Nucleus accumbens (tissue), 56 donors: Measurements from ENCODE around the gene CPA4.

Experiments
- DNase-seq, 56 donors: peaks; one replicate each; lab custom pipeline; 2025; lab: John Stamatoyannopoulos, UW

Gene CPA4

DNA sequence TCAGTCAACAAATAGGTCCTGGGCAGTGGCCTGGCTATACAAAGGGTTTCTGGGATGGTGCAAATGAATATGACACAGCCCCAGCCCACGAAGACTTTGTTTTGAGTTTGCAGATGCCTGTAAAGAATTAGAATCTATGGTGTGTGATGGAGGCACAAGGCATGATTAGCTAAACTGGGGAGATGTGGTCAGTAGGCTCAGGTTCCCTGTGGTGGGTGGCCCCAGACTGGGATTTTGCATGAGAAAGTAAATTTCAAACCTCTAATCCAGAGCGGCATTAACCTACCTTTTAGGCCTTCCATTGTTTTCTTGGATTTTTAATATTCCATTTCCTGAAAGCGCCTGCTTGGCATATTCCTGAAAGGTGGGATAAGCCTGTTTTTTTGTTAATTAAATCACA is 45.3 kb downstream of the CPA4 start:
- no peak for DNase-seq

DNA sequence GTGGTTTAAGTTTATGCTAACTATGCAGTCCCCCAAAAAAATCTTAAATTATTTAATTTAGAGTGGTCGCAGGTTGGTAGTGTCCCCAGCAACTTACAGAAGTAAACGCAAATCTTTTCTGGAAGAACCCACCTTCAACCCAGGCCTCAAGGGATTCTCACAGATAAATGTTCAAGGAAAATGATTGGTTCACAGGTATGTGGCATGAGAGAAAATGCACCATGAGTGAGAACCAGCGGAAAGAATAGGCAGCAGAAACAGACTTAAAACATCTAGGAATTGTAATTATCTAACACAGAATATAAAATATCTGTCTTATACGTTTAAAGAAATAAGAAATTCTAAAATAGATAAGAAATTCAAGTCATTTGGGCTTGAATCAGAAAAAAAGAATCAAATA is 48.9 kb downstream of the CPA4 start:
- no peak for DNase-seq

DNA sequence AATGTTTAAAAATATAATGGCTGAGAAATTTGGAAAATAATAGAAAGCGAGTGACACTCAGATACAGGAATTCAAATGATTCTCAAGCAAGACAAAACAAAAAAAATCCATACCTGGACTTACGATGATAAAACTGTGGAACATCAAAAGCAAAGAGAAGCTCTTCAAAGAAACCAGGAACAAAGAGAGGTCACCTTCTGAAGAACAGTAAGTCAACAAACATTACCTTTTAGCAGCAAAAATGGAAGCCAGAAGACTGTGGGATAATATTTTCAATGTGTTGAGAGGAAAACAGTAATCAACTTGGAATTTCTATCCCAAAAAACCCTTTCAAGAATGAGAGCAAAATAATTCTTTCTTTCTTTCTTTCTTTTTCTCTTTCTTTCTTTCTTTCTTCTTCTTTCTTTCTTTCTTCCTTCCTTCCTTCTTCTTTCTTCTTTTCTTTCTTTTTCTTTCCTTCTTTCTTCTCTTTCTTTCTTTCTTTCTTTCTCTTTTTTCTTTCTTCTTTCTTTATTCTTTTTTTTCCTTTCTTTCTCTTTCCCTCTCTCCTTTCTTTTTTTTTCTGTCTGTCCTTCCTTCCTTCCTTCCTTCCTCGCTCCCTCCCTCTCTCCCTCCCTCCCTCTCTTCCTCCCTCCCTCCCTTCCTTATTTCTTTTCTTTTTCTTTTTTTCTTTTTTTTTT is 49.9 kb downstream of the CPA4 start:
- no peak for DNase-seq

DNA sequence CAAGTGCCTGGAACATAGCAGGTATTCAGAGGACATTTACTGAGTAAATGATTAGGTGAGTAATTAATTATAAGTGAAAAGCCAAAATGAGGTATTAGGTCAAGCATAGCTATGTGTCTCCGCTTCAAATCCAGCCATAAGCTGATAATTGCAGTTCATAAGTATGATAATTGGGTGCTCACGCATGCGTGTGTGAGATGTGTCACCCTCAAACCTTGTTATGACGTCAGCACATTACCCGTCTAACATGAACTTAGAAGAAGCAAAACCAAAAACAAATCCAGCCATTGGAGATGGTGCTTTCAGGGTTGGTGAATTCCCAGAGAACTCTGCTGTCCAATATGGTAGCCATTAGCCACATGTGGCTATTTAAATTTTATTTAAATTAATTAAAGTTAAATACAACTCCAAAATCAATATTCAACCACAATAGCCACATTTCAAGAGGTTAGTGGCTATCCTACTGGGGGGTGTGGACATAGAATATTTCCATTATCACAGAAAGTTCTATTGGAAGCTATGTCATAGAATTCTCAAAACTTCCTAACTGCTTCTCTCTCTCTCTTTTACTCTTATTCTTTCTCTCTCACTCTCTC is 51.4 kb downstream of the CPA4 start, which contains the start of gene CPA5:
TSS of gene CPA5 (plus strand) at position 546 of the 596 bp plus-strand sequence. CDS start 1,670 bp downstream, outside the sequence.
- no peak for DNase-seq

DNA sequence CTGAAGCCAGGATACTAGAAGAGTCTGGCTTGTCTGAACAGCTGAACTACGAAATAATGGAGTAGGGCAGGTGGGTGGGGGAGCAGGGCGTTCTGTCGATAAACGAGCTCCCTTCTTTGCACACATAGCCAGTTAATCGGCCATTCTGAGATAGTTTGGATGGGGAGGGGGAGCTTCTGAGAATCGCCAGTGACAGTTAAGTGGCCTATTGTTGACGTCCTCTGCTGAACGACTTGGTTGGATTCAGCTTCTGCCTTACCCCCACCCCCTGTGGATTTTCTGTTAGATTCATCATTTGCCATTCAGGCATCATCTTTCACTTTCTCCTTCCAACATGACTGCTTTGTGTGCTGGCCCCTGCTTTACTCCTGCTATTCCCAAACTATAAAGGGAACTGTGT is 52.2 kb downstream of the CPA4 start:
- DNase-seq = peak in 1 of 56 donors; percentile 12

DNA sequence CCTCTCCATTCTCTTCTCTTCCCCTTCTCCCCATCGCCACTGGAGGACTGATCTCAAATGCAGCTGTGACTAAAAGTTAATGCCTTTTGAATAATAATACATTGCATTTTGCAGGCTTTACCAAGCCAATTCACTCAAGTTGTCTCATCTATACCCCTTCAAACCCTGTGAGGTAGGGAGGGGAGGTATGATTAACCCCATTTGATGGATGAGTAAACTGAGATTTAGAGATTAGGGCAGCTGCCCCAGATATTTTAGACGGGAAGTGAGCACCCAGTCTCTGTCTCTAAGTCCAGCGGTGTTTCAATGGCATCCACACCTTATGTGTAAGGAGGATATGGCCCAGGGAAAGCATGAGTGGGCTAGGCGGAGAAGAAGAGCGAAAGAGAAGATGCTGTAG is 52.8 kb downstream of the CPA4 start:
- DNase-seq = no peak

- no peak for DNase-seq
These were observed 53.4 kb downstream of the CPA4 start for GRCh38 chr7:130346177-130346905.

DNA sequence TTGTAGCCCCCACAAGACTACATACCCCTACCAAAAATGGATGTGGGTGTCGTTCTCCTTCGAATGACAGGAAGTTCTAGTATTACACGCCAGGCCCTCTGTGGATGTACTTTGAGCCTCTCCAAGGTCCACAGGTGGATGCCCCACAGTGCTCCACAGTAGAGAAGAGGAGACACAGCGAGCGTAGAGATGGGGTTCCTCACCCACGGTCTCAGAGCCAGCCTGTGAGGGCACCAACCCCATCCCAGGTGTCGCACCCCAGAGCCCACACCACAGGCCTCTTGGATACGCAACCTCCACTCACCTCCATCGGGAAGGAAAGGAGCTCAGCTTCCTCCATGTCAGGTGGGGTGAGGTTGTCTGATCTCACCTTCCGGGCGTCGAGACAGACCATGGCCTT is 54.0 kb downstream of the CPA4 start:
- DNase-seq = no peak

DNA sequence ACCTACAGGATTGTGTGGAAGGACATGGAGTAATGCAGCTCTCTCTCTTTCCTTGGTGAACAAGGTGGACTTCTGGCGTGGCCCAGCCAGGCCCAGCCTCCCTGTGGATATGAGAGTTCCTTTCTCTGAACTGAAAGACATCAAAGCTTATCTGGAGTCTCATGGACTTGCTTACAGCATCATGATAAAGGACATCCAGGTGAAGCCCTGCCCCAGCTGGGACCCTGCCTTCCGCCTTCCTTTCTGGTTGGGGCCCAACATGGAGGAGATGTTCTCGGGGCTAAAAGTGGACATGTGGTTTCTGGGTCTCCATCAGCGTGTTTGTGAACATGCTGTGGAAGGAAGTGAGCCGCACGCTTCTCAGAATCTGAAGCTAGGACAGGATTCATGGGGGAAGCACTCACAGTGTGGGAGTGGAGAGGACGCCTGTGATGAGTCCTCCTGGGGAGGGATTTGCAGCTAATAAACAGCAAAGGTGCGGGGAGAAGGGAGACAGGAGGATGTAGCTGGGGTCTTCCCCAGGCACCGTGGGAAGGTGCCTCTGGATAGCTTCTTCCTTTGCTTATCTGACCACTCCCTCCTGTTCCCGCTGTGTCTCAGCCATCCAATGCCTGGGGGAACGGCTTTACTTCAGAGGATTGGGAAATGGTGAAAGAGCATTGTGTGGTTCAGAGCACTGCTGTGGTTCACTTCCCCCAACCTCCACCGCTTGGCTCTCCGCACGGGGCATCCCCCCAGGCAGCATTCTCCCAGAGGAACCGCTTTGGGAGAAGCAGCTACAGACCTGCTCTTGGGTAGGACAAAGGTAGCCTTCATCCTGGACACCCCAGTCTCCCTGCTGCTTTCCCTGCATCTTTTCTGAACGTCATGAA is 57.2 kb downstream of the CPA4 start:
- DNase-seq = no peak

DNA sequence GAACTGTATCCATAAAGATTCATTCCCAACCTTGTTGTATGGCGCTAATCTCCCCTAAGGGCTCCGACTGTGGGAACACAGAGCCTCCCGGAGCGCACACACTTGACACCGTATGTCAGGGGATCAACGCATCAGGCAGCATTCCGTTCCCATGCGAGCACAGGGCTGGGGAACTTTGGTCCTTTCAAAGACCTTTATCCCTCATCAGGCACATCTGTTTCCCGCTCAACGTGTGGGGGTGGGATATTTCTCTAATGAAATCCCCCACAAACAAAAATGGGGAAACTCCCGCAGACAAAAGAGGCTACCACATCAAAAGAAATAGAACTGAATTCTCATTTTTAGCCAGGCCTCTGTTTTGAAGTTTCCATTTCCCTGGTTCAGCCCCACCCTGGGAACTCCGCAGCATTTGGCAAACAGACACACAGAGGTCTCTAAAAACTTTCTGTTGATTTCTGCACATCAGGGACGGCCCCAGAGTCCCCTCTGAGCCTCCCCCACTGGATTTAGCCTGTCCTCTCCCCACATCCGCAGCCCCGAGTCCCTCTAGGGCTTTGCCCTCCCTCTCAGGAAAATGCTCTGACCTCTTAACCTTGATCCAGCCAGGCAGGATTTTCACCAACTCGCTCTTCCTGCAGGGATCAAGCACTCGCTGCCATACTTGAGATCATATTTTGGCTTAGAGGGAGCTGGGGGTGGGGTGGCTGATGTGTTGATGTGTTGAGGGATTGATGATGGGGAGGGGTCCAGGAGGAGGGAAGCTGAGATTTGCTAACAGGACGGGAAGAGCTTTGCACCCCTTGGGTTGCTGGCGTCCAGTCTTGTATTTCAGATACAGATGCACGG is 58.2 kb downstream of the CPA4 start:
- no peak for DNase-seq

- no peak for DNase-seq
These were observed 58.8 kb downstream of the CPA4 start for GRCh38 chr7:130351791-130352090.

- peak in 28 of 56 donors; percentile 11 to 71 (median 52) for DNase-seq
These were observed 59.5 kb downstream of the CPA4 start for GRCh38 chr7:130352194-130353074.

DNA sequence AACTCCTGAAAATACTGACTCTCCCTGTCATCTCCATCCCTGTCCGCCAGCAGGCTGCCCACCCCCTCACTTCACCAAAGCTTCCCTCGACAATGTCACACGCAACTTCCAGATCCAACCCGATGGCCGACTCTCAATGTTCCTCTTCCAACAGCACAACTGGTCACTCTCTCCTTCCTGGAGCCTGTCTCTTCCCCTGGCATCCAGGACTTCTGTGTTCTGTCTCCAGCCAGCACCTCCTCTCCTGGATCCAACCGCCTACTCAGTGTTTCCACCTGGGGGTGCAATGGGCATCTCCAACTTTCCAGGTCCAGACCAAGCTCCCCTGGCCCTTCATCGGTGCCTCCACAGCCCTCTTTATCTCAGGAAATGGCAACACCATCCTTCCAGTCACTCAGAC is 60.2 kb downstream of the CPA4 start:
- no peak for DNase-seq

DNA sequence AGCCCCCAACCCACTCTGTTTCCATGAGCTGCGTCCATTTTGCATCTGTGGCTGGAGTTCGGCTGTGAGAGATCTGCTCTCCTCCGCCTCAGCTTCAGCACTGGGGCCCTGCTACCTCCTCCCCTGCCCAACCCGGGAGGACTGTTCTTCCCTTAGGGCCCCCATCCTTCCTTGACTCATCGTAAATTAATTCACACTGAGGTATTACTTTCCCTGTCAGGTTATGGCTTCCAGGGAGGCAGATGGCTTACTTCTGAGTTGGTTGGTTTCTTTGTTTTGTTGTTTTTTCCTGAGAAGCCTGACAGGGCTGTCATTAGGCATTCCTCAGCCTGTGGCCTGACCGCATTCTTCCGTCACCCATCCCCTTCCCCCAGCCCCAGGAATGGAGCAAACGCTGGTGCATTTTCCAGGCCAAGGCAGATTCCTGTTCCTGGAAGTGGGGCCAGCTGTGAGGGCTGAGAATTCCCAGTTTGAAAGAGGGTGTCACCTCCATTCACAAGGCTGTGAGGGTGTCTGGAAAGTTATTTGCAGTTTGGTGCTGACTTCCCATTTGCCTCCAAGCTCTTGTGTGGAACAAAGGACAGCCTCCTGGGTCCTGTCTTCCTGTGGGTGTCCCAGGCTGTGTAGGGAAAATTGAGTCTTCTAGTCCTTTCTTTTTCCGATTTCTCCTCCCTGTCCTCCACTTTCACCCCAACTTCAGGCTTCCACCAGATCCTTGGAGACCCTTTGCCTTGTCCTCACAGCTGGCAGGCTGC is 63.3 kb downstream of the CPA4 start:
- peak in 7 of 56 donors; percentile 18 to 52 (median 44) for DNase-seq

- DNase-seq = peak in 36 of 56 donors; percentile 22 to 77 (median 49)
These were observed 64.1 kb downstream of the CPA4 start for GRCh38 chr7:130356876-130357611.

GRCh38 chr7:130358471-130358870 is 65.5 kb downstream of the CPA4 start:
- no peak for DNase-seq

DNA sequence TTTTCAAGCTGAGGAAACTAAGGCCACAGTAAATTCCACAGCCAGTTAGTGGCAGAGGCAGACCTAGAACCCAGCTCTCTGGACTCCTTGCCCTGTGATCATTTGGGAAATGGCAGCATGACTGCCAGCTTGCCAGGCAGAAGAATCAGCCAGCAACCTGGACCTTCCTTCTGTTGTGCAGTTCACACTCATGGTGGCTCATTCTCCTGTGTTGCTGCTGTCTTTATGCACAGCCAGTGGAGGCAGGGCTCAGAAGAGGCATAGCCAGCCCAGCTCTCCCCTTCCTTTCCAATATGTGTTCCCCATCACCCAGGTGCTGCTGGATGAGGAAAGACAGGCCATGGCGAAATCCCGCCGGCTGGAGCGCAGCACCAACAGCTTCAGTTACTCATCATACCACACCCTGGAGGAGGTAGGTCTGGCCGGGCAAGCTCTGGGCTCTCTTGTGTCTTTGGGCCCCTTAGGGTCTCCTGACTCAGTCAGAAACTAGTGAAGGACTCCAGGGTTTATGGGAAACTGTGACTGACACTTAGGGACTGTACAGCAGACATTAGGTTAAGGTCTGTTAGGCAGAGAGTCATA is 66.4 kb downstream of the CPA4 start:
- DNase-seq = no peak
